ENCODE measurements around the gene CPED1. TPM values are rescaled to one million over a fixed set of nuclear protein-coding genes. Genes with fewer than 3 reads are reported as not detected.

CPED1 gene
- total RNA-seq, 1 donor from 2014 or later = not detected

GRCh38 chr7:121020249-121020988 lies 31.9 kb downstream of the CPED1 start:
- no peaks in the 10 kb centered on the region for H3K36me3 Mint-ChIP-seq
- no peak overlapping the region for H3K27ac Mint-ChIP-seq

GRCh38 chr7:121020989-121021969 lies 32.8 kb downstream of the CPED1 start:
- Mint-ChIP-seq H3K27ac (no peak overlapping the region), H3K27me3 (ENCODE audit: insufficient read depth, low read depth) (peaks cover 2% of the 10 kb centered on the region), H3K4me1 (peaks cover 5% of the 10 kb centered on the region), H3K9me3 (no peaks in the 10 kb centered on the region), H3K4me3 (no peak overlapping the region), H3K36me3 (no peaks in the 10 kb centered on the region)
- peaks cover 3% of the 10 kb centered on the region for H3K4me1 ChIP-seq
- H3K9ac ChIP-seq = no peak overlapping the region
- no peaks in the 10 kb centered on the region for H4K20me1 ChIP-seq (ENCODE audit: low read depth)
- DNase-seq (ENCODE audit: low spot score) = no peak
- no peaks in the 10 kb centered on the region for H3F3A ChIP-seq (ENCODE audit: low read depth)
- H3K9me3 ChIP-seq (ENCODE audit: low read depth) = no peaks in the 10 kb centered on the region
- H3K27me3 ChIP-seq = no peaks in the 10 kb centered on the region
- H3K27ac ChIP-seq = no peak overlapping the region
- no peak overlapping the region for H2AFZ ChIP-seq (replicated peaks)
- H3K79me2 ChIP-seq (ENCODE audit: low read depth) = no peaks in the 10 kb centered on the region
- no peak overlapping the region for H3K4me3 ChIP-seq
- H3K4me2 ChIP-seq = no peak overlapping the region
- H3K36me3 ChIP-seq = no peaks in the 10 kb centered on the region
- TF ChIP-seq EZH2phosphoT487 (IDR thresholded peaks at IDR 0.05) (no peak), CTCF (IDR thresholded peaks at IDR 0.05) (no peak), EZH2 (IDR thresholded peaks at IDR 0.05) (no peak)

More at GRCh38 chr7:121020249-121020988, 31.9 kb downstream of the CPED1 start:
- no peaks in the 10 kb centered on the region for H3K27me3 ChIP-seq
- no peak overlapping the region for H3K4me3 Mint-ChIP-seq
- H3K4me1 Mint-ChIP-seq = peaks cover 5% of the 10 kb centered on the region
- H3K79me2 ChIP-seq (ENCODE audit: low read depth) = no peaks in the 10 kb centered on the region
- H3K9me3 ChIP-seq (ENCODE audit: low read depth) = no peaks in the 10 kb centered on the region
- no peak overlapping the region for H3K27ac ChIP-seq
- no peak for TF ChIP-seq EZH2phosphoT487 (IDR thresholded peaks at IDR 0.05)
- no peak for TF ChIP-seq CTCF (IDR thresholded peaks at IDR 0.05)
- no peak for TF ChIP-seq EZH2 (IDR thresholded peaks at IDR 0.05)
- H3K36me3 ChIP-seq = no peaks in the 10 kb centered on the region
- no peak for DNase-seq (ENCODE audit: low spot score)
- H3K9ac ChIP-seq = no peak overlapping the region
- H3K4me1 ChIP-seq = peaks cover 3% of the 10 kb centered on the region
- H3K4me3 ChIP-seq = no peak overlapping the region
- H3F3A ChIP-seq (ENCODE audit: low read depth) = no peaks in the 10 kb centered on the region
- H3K9me3 Mint-ChIP-seq = no peaks in the 10 kb centered on the region
- H3K27me3 Mint-ChIP-seq (ENCODE audit: insufficient read depth, low read depth) = peaks cover 2% of the 10 kb centered on the region
- H2AFZ ChIP-seq (replicated peaks) = no peak overlapping the region
- H3K4me2 ChIP-seq = no peak overlapping the region
- no peaks in the 10 kb centered on the region for H4K20me1 ChIP-seq (ENCODE audit: low read depth)

- Histone ChIP-seq H3K79me2 (ENCODE audit: low read depth) (no peaks in the 10 kb centered on the region), H3K9me3 (ENCODE audit: low read depth) (no peaks in the 10 kb centered on the region), H3K4me1 (peaks cover 6% of the 10 kb centered on the region), H3K36me3 (no peaks in the 10 kb centered on the region), H3F3A (ENCODE audit: low read depth) (no peaks in the 10 kb centered on the region), H3K27ac (no peak overlapping the region), H3K9ac (no peak overlapping the region), H3K4me3 (no peak overlapping the region), H2AFZ (replicated peaks) (no peak overlapping the region), H3K4me2 (no peak overlapping the region), H4K20me1 (ENCODE audit: low read depth) (no peaks in the 10 kb centered on the region), H3K27me3 (no peaks in the 10 kb centered on the region)
- TF ChIP-seq EZH2phosphoT487 (IDR thresholded peaks at IDR 0.05) (no peak), EZH2 (IDR thresholded peaks at IDR 0.05) (no peak), CTCF (IDR thresholded peaks at IDR 0.05) (no peak)
- H3K36me3 Mint-ChIP-seq = no peaks in the 10 kb centered on the region
- H3K4me1 Mint-ChIP-seq = peaks cover 5% of the 10 kb centered on the region
- no peaks in the 10 kb centered on the region for H3K9me3 Mint-ChIP-seq
- H3K27ac Mint-ChIP-seq = no peak overlapping the region
- no peaks in the 10 kb centered on the region for H3K27me3 Mint-ChIP-seq (ENCODE audit: insufficient read depth, low read depth)
- DNase-seq (ENCODE audit: low spot score) = no peak
- H3K4me3 Mint-ChIP-seq = no peak overlapping the region
These were observed 34.7 kb downstream of the CPED1 start for GRCh38 chr7:121023194-121023593.
